WTC11 (cell line): ENCODE results near the gene ZBTB4. TPM values are rescaled to one million over a fixed set of nuclear protein-coding genes. Genes with fewer than 3 reads are reported as not detected.

Experiments used
- ATAC-seq: fragments of 200-7000 bp; cut with Tn5 transposase; 2 replicates; pipeline ENCODE4 v1.10.0; 2021; ENCODE audit warnings: mild to moderate bottlenecking, moderate library complexity
- CTCF ChIA-PET: fragments of 300-600 bp; sonication (Branson Sonifier 250); formaldehyde crosslinking; loops from one replicate; lab custom pipeline; 2021; ENCODE audit warnings: antibody characterized with exemption; lab: Charles Lee
- POLR2A ChIA-PET: fragments of 350-600 bp; sonication (Branson Sonifier 250); formaldehyde crosslinking; loops from one replicate; lab custom pipeline; 2021; ENCODE audit warnings: antibody characterized with exemption; lab: Charles Lee
- DNase-seq: peaks from one replicate; pipeline ENCODE4 v3.0.0; 2021; ENCODE audit warnings: low spot score
- H3K27ac Mint-ChIP-seq: 2 replicates; pipeline ENCODE4 v1.8.0; 2021; ENCODE audit warnings: mixed read lengths
- H3K27me3 Mint-ChIP-seq: 2 replicates; pipeline ENCODE4 v1.8.0; 2021; ENCODE audit warnings: low read depth, mild to moderate bottlenecking, moderate library complexity, mixed read lengths
- H3K36me3 Mint-ChIP-seq: 2 replicates; pipeline ENCODE4 v1.8.0; 2021; ENCODE audit warnings: mixed read lengths
- H3K4me1 Mint-ChIP-seq: 2 replicates; pipeline ENCODE4 v1.8.0; 2022; ENCODE audit warnings: mixed read lengths
- H3K4me3 Mint-ChIP-seq: 2 replicates; pipeline ENCODE4 v1.8.0; 2021; ENCODE audit warnings: mild to moderate bottlenecking, moderate library complexity, mixed read lengths
- H3K9me3 Mint-ChIP-seq: 2 replicates; pipeline ENCODE4 v1.8.0; 2021; ENCODE audit warnings: mixed read lengths
- CREM ChIP-seq: sonication (generic); formaldehyde crosslinking; IDR thresholded peaks from 2 replicates; pipeline ENCODE4 v1.8.1; 2022; ENCODE audit warnings: mild to moderate bottlenecking, missing genetic modification reagents, moderate library complexity
- EMX1 ChIP-seq: fragments of 250-450 bp; sonication (Bioruptor Pico); IDR thresholded peaks from 2 replicates; pipeline ENCODE4 v1.8.0; 2021; ENCODE audit warnings: mild to moderate bottlenecking
- GTF2I ChIP-seq: fragments of 250-450 bp; sonication (Bioruptor Pico); conservative IDR thresholded peaks from 2 replicates; pipeline ENCODE4 v1.4.0; 2021; ENCODE audit warnings: mild to moderate bottlenecking
- KAT7 ChIP-seq: sonication (generic); formaldehyde crosslinking; IDR thresholded peaks from 2 replicates; pipeline ENCODE4 v1.8.1; 2023; ENCODE audit warnings: missing genetic modification reagents, mild to moderate bottlenecking, borderline replicate concordance
- NFE2L1 ChIP-seq: sonication (generic); formaldehyde crosslinking; IDR thresholded peaks from 2 replicates; pipeline ENCODE4 v1.8.1; 2023; ENCODE audit warnings: missing genetic modification reagents
- RELA ChIP-seq: sonication (generic); formaldehyde crosslinking; IDR thresholded peaks from 2 replicates; pipeline ENCODE4 v1.8.1; 2022; ENCODE audit warnings: missing genetic modification reagents, mild to moderate bottlenecking, borderline replicate concordance
- RORB ChIP-seq: fragments of 250-450 bp; sonication (Bioruptor Pico); IDR thresholded peaks from 2 replicates; pipeline ENCODE4 v1.9.0; 2021; ENCODE audit warnings: mild to moderate bottlenecking
- SMAD4 ChIP-seq: sonication (generic); formaldehyde crosslinking; IDR thresholded peaks from 2 replicates; pipeline ENCODE4 v1.8.0; 2022; ENCODE audit warnings: mild to moderate bottlenecking, missing genetic modification reagents
- SP1 ChIP-seq: sonication (generic); formaldehyde crosslinking; conservative IDR thresholded peaks from 2 replicates; pipeline ENCODE4 v1.8.1; 2022; ENCODE audit warnings: missing genetic modification reagents
- TEAD1 ChIP-seq: sonication (generic); formaldehyde crosslinking; IDR thresholded peaks from 2 replicates; pipeline ENCODE4 v1.8.0; 2022; ENCODE audit warnings: mild to moderate bottlenecking, missing genetic modification reagents
- TEAD4 ChIP-seq: sonication (generic); formaldehyde crosslinking; IDR thresholded peaks from 2 replicates; pipeline ENCODE4 v1.8.0; 2022; ENCODE audit warnings: mild to moderate bottlenecking, missing genetic modification reagents
- ZBTB21 ChIP-seq: sonication (generic); formaldehyde crosslinking; IDR thresholded peaks from 2 replicates; pipeline ENCODE4 v1.8.1; 2023; ENCODE audit warnings: mild to moderate bottlenecking, missing genetic modification reagents, borderline replicate concordance
- ZNF138 ChIP-seq: sonication (generic); formaldehyde crosslinking; conservative IDR thresholded peaks from 2 replicates; pipeline ENCODE4 v1.8.1; 2022; ENCODE audit warnings: mild to moderate bottlenecking, moderate library complexity, missing genetic modification reagents
- ZNF263 ChIP-seq: sonication (generic); formaldehyde crosslinking; IDR thresholded peaks from 2 replicates; pipeline ENCODE4 v1.8.1; 2022; ENCODE audit warnings: low read depth, mild to moderate bottlenecking, moderate library complexity, missing genetic modification reagents
- ZNF317 ChIP-seq: sonication (generic); formaldehyde crosslinking; IDR thresholded peaks from 2 replicates; pipeline ENCODE4 v1.8.1; 2023; ENCODE audit warnings: low read depth, mild to moderate bottlenecking, moderate library complexity, missing genetic modification reagents, borderline replicate concordance
- ZNF396 ChIP-seq: fragments of 250-450 bp; sonication (Bioruptor Pico); IDR thresholded peaks from 2 replicates; pipeline ENCODE4 v1.8.0; 2021; ENCODE audit warnings: mild to moderate bottlenecking, moderate library complexity, borderline replicate concordance
- ZNF416 ChIP-seq: fragments of 250-450 bp; sonication (Bioruptor Pico); IDR thresholded peaks from 2 replicates; pipeline ENCODE4 v1.9.0; 2021; ENCODE audit warnings: mild to moderate bottlenecking, inconsistent platforms
- total RNA-seq: library from RNA; stranded (reverse); gene quantifications from 3 replicates; pipeline ENCODE4 v1.2.3, GENCODE V29; 2021
- TF ChIP-seq, protein P1 (sequence below): sonication (generic); formaldehyde crosslinking; IDR thresholded peaks from 2 replicates; pipeline ENCODE4 v1.8.0; 2022; ENCODE audit warnings: mild to moderate bottlenecking, missing genetic modification reagents
- TF ChIP-seq, protein P2 (sequence below): fragments of 250-450 bp; sonication (Bioruptor Pico); IDR thresholded peaks from 2 replicates; pipeline ENCODE4 v2.1.2; 2022; ENCODE audit warnings: mild to moderate bottlenecking, moderate library complexity
- TF ChIP-seq, protein P3 (sequence below): sonication (generic); formaldehyde crosslinking; IDR thresholded peaks from 2 replicates; pipeline ENCODE4 v1.8.1; 2022; ENCODE audit warnings: low read depth, missing genetic modification reagents, borderline replicate concordance
- TF ChIP-seq, protein P4 (sequence below): sonication (generic); formaldehyde crosslinking; IDR thresholded peaks from 2 replicates; pipeline ENCODE4 v1.8.0; 2023; ENCODE audit warnings: missing genetic modification reagents
- TF ChIP-seq, protein P5 (sequence below): fragments of 250-450 bp; sonication (Bioruptor Pico); IDR thresholded peaks from 2 replicates; pipeline ENCODE4 v1.9.0; 2021; ENCODE audit warnings: mild to moderate bottlenecking
- TF ChIP-seq, protein P6 (sequence below): sonication (generic); formaldehyde crosslinking; IDR thresholded peaks from 2 replicates; pipeline ENCODE4 v1.8.0; 2022; ENCODE audit warnings: mild to moderate bottlenecking, missing genetic modification reagents
- TF ChIP-seq, protein P7 (sequence below): sonication (generic); formaldehyde crosslinking; IDR thresholded peaks from 2 replicates; pipeline ENCODE4 v1.8.1; 2022; ENCODE audit warnings: low read depth, mild to moderate bottlenecking, moderate library complexity, missing genetic modification reagents, borderline replicate concordance

The ZBTB4 gene
- total RNA-seq, 1 experiment from 2014 or later: 14.6 TPM

DNA sequence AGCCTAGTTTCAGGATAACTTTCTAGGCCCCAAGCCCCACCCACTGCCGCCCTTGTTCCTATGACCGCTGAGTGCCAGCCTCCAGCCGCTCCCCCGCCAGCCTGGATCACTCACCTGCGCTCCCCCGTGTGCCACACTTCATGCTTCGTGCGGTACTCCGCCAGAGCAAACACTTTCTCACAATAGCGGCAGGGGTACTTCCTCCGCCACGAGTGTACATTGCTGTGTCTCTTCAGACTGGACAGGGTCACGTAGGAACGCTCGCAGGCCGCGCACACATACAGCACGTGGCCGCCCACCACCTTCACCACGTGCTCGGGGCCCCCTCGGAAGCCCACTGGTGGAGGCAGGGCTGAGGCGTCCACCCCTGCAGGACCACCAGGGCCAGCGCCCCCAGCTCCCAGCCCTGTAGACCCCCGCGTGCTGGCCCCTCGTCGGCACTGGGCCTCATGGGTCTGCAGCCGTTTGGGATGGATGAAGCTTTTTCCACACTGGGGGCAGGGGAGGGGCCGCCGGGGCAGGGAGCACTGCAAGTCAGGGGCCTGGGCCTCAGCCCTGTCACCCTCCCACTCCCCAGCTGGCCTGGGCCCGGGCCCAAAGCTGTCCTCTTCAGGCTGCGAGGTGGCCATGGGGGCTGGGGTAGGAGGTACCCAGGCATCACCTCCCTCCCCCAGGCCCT, 13.7 kb downstream of the ZBTB4 start:
- H3K36me3 Mint-ChIP-seq: no peaks in the 10 kb centered on the region
- H3K9me3 Mint-ChIP-seq: no peaks in the 10 kb centered on the region
- H3K27me3 Mint-ChIP-seq: no peaks in the 10 kb centered on the region
- no peak overlapping the region for H3K27ac Mint-ChIP-seq
- CTCF ChIA-PET: interaction anchor here (0.7 to 1.2 kb wide), 2 partner anchors 95 to 116 kb away, joined by 4 to 6 read pairs; no protein-coding TSS in a partner anchor
- POLR2A ChIA-PET: interaction anchor here (0.7 kb wide), 1 partner anchor 34 kb away, joined by 5 read pairs; no protein-coding TSS in a partner anchor
- H3K4me1 Mint-ChIP-seq: peaks cover 13% of the 10 kb centered on the region
- no peak for TF ChIP-seq ZNF138 (CRISPR knock-in tag)
- TF ChIP-seq, all 79 proteins: peak for 0
- H3K4me3 Mint-ChIP-seq: no peak overlapping the region
- ATAC-seq: no peak
- no peak for DNase-seq

DNA sequence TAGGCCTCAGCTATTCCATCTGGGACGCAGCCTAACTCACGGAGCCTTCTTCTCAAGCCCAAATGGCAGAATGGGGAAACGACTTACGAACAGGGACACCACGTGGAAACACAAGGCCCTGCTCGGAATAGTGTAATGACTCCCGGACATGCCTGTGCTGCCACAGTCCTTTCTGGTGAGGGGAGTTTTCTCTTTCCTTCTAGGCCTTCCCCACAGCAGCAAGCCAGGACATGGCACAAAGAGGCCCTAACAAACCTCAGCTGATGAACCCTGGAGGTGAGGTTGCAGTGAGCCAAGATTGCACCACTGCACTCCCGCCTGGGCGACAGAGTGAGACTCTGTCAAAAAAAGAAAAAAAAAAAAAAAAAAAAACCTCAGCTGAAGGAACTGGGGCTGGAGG, 15.3 kb downstream of the ZBTB4 start:
- DNase-seq: no peak
- POLR2A ChIA-PET: interaction anchor here (0.5 kb wide), 1 partner anchor 83 kb away, joined by 4 read pairs; no protein-coding TSS in a partner anchor
- Mint-ChIP-seq H3K4me3 (no peak overlapping the region), H3K27me3 (peaks cover 4% of the 10 kb centered on the region), H3K27ac (no peak overlapping the region)
- TF ChIP-seq, protein P1, sequence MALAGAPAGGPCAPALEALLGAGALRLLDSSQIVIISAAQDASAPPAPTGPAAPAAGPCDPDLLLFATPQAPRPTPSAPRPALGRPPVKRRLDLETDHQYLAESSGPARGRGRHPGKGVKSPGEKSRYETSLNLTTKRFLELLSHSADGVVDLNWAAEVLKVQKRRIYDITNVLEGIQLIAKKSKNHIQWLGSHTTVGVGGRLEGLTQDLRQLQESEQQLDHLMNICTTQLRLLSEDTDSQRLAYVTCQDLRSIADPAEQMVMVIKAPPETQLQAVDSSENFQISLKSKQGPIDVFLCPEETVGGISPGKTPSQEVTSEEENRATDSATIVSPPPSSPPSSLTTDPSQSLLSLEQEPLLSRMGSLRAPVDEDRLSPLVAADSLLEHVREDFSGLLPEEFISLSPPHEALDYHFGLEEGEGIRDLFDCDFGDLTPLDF (CRISPR knock-in tag): no peak
- TF ChIP-seq EMX1 (CRISPR knock-in tag) (no peak), NFE2L1 (CRISPR knock-in tag) (no peak), CREM (CRISPR knock-in tag) (no peak), SMAD4 (CRISPR knock-in tag) (no peak), TEAD4 (no peak), ZNF317 (CRISPR knock-in tag) (no peak), GTF2I (CRISPR knock-in tag) (no peak), SP1 (CRISPR knock-in tag) (no peak), TEAD1 (CRISPR knock-in tag) (no peak), RELA (CRISPR knock-in tag) (no peak)
- TF ChIP-seq, protein P2, sequence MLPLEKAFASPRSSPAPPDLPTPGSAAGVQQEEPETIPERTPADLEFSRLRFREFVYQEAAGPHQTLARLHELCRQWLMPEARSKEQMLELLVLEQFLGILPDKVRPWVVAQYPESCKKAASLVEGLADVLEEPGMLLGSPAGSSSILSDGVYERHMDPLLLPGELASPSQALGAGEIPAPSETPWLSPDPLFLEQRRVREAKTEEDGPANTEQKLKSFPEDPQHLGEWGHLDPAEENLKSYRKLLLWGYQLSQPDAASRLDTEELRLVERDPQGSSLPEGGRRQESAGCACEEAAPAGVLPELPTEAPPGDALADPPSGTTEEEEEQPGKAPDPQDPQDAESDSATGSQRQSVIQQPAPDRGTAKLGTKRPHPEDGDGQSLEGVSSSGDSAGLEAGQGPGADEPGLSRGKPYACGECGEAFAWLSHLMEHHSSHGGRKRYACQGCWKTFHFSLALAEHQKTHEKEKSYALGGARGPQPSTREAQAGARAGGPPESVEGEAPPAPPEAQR: no peak
- TF ChIP-seq, protein P3, sequence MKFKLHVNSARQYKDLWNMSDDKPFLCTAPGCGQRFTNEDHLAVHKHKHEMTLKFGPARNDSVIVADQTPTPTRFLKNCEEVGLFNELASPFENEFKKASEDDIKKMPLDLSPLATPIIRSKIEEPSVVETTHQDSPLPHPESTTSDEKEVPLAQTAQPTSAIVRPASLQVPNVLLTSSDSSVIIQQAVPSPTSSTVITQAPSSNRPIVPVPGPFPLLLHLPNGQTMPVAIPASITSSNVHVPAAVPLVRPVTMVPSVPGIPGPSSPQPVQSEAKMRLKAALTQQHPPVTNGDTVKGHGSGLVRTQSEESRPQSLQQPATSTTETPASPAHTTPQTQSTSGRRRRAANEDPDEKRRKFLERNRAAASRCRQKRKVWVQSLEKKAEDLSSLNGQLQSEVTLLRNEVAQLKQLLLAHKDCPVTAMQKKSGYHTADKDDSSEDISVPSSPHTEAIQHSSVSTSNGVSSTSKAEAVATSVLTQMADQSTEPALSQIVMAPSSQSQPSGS: no peak
- TF ChIP-seq, protein P4, sequence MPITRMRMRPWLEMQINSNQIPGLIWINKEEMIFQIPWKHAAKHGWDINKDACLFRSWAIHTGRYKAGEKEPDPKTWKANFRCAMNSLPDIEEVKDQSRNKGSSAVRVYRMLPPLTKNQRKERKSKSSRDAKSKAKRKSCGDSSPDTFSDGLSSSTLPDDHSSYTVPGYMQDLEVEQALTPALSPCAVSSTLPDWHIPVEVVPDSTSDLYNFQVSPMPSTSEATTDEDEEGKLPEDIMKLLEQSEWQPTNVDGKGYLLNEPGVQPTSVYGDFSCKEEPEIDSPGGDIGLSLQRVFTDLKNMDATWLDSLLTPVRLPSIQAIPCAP (CRISPR knock-in tag): no peak
- TF ChIP-seq, all 79 proteins: peak for 0
- no peaks in the 10 kb centered on the region for H3K9me3 Mint-ChIP-seq
- ATAC-seq: no peak
- H3K4me1 Mint-ChIP-seq: peaks cover 17% of the 10 kb centered on the region
- CTCF ChIA-PET: interaction anchor here (0.6 kb wide), 1 partner anchor 93 kb away, joined by 3 read pairs; no protein-coding TSS in a partner anchor
- H3K36me3 Mint-ChIP-seq: no peaks in the 10 kb centered on the region

DNA sequence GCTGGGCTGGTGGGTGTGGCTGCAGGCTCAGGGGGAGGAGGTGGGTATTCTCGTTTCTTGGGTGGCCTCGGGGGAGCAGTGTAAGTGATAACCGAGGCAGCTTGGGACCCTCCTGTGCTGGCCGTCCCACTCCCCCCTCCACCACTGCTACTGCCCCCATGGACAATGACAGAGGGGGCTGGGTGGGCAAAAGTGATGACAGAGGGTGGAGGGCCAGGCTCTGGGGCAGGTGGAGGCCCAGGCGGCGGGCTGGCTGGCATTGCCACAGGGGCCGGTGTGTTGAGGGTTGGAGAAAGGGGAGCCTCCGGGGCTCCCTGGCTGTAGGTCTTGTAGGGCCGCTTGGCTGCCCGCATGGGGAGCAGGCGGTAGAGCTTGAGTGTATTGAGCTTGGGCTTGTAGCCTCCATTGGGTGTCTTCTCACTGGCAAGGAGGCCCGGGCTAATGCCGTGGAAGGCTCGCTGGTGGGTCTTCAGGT, 16.0 kb downstream of the ZBTB4 start:
- Mint-ChIP-seq H3K27me3 (peaks cover 9% of the 10 kb centered on the region), H3K36me3 (no peaks in the 10 kb centered on the region), H3K4me1 (peaks cover 17% of the 10 kb centered on the region), H3K9me3 (no peaks in the 10 kb centered on the region), H3K27ac (no peak overlapping the region), H3K4me3 (no peak overlapping the region)
- POLR2A ChIA-PET: interaction anchor here (0.5 kb wide), 1 partner anchor 84 kb away, joined by 4 read pairs; no protein-coding TSS in a partner anchor
- CTCF ChIA-PET: interaction anchor here (0.6 kb wide), 1 partner anchor 93 kb away, joined by 3 read pairs; no protein-coding TSS in a partner anchor
- DNase-seq (no peak), ATAC-seq (no peak)
- TF ChIP-seq, protein P5, sequence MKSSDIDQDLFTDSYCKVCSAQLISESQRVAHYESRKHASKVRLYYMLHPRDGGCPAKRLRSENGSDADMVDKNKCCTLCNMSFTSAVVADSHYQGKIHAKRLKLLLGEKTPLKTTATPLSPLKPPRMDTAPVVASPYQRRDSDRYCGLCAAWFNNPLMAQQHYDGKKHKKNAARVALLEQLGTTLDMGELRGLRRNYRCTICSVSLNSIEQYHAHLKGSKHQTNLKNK (CRISPR knock-in tag): no peak
- no peak for TF ChIP-seq ZNF396 (CRISPR knock-in tag)
- no peak for TF ChIP-seq GTF2I (CRISPR knock-in tag)
- no peak for TF ChIP-seq ZNF263 (CRISPR knock-in tag)
- no peak for TF ChIP-seq KAT7 (CRISPR knock-in tag)
- no peak for TF ChIP-seq ZBTB21
- TF ChIP-seq, protein P6, sequence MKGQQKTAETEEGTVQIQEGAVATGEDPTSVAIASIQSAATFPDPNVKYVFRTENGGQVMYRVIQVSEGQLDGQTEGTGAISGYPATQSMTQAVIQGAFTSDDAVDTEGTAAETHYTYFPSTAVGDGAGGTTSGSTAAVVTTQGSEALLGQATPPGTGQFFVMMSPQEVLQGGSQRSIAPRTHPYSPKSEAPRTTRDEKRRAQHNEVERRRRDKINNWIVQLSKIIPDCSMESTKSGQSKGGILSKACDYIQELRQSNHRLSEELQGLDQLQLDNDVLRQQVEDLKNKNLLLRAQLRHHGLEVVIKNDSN (CRISPR knock-in tag): no peak
- TF ChIP-seq, protein P7, sequence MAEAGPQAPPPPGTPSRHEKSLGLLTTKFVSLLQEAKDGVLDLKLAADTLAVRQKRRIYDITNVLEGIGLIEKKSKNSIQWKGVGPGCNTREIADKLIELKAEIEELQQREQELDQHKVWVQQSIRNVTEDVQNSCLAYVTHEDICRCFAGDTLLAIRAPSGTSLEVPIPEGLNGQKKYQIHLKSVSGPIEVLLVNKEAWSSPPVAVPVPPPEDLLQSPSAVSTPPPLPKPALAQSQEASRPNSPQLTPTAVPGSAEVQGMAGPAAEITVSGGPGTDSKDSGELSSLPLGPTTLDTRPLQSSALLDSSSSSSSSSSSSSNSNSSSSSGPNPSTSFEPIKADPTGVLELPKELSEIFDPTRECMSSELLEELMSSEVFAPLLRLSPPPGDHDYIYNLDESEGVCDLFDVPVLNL (CRISPR knock-in tag): no peak
- TF ChIP-seq RORB (CRISPR knock-in tag): no peak
- no peak for TF ChIP-seq ZNF416 (CRISPR knock-in tag)
- TF ChIP-seq, protein P4 (CRISPR knock-in tag): no peak
- no peak for TF ChIP-seq CREM (CRISPR knock-in tag)
